Lung (tissue), 12 donors: ENCODE results near the gene BFSP1. TPM values are rescaled to one million over a fixed set of nuclear protein-coding genes. Genes with fewer than 3 reads are reported as not detected.

Experiments used
- ATAC-seq: fragments of 200-7000 bp; cut with Tn5 transposase; one replicate; pipeline ENCODE4 v1.9.1; 2020; ENCODE audit warnings: moderate number of reproducible peaks; ENCODE audit not compliant: insufficient read depth, low FRiP score
- DNase-seq, 3 donors: peaks; one replicate each; pipeline ENCODE4 v3.0.0-alpha.2; 2013 to 2017
- H3K27ac ChIP-seq, 2 donors: one replicate each; pipeline ENCODE4 v1.5.1; 2013; ENCODE audit warnings: mild to moderate bottlenecking in 2 of 2, moderate library complexity in 2 of 2, control low read depth in 1 of 2, inconsistent platforms in 1 of 2, low read depth in 1 of 2, low read length in 1 of 2
- H3K27me3 ChIP-seq, 3 donors: one replicate each; pipeline ENCODE4 v1.5.1; 2013; ENCODE audit warnings: low read length in 2 of 3; ENCODE audit not compliant: control insufficient read depth in 3 of 3, insufficient read depth in 3 of 3
- H3K36me3 ChIP-seq, 4 donors: one replicate each; pipeline ENCODE4 v1.5.1; 2013; ENCODE audit warnings: low read length in 4 of 4, mild to moderate bottlenecking in 1 of 4, moderate library complexity in 1 of 4; ENCODE audit not compliant: control insufficient read depth in 4 of 4, insufficient read depth in 4 of 4
- H3K4me1 ChIP-seq, 5 donors: one replicate each; pipeline ENCODE4 v1.5.1; 2013; ENCODE audit warnings: low read length in 5 of 5, mild to moderate bottlenecking in 2 of 5, moderate library complexity in 1 of 5; ENCODE audit not compliant: control insufficient read depth in 5 of 5, insufficient read depth in 5 of 5
- H3K4me3 ChIP-seq: one replicate; pipeline ENCODE4 v1.5.1; 2013; ENCODE audit warnings: mild to moderate bottlenecking, control low read depth, moderate library complexity
- H3K9ac ChIP-seq, 2 donors: one replicate each; pipeline ENCODE4 v1.5.1; 2013; ENCODE audit warnings: low read length in 2 of 2, control low read depth in 1 of 2; ENCODE audit not compliant: insufficient read depth in 1 of 2
- H3K9me3 ChIP-seq, 4 donors: one replicate each; pipeline ENCODE4 v1.5.1; 2013; ENCODE audit warnings: low read length in 3 of 4, mild to moderate bottlenecking in 1 of 4, moderate library complexity in 1 of 4; ENCODE audit not compliant: control insufficient read depth in 4 of 4, insufficient read depth in 3 of 4
- CTCF ChIP-seq: IDR thresholded peaks from 2 replicates; pipeline ENCODE4 v1.5.1; 2012; ENCODE audit warnings: mild to moderate bottlenecking; ENCODE audit errors: control extremely low read depth, extremely low read depth
- WGBS, 2 donors: extraction: QIAGEN DNeasy Blood & Tissue Kit; methylation state at CpG; one replicate each; pipeline ENCODE4 v1.1.7; 2013; 5-methylcytosine and 5-hydroxymethylcytosine counted together
- polyA plus RNA-seq, 2 donors: library from polyadenylated mRNA; stranded (reverse); fragments of 200-250 nt; gene quantifications; one replicate each; pipeline ENCODE4 v1.2.1, GENCODE V29; 2013
- total RNA-seq, 2 donors: library from RNA; depleted of rRNA in 1 of 2; stranded (reverse); fragments of >200 nt in 1 of 2; gene quantifications; one replicate each; pipeline ENCODE4 v1.2.1, GENCODE V29; 2014 to 2021
- donor health status: control.
- donor health status: control.
- donor health status: Bipolar disorder and iron deficiency.
- donor health status: healthy.
- donor health status: DM: yes; HTN: yes; CAD: no.

BFSP1 gene
- total and polyA plus RNA-seq, 4 donors: 0.65 to 2.8 (median 1.8) TPM

GRCh38 chr20:17576215-17576614 is 45.0 kb upstream of the BFSP1 start:
- H3K27ac ChIP-seq: peak overlapping the region in 1 of 2 donors; percentile 52
- DNase-seq (no peak), ATAC-seq (no peak)
- H3K9ac ChIP-seq: no peak overlapping the region
- peaks cover 8 to 35% (median 19%) of the 10 kb centered on the region in 5 donors for H3K4me1 ChIP-seq
- no peak for TF ChIP-seq CTCF
- H3K27me3 ChIP-seq: no peaks in the 10 kb centered on the region
- H3K9me3 ChIP-seq: no peaks in the 10 kb centered on the region
- peaks cover 0 to 8% (median 4%) of the 10 kb centered on the region in 4 donors for H3K36me3 ChIP-seq
- WGBS, 2 donors: 57 to 78% methylated on average over 8 of the region's 8 CpGs
- no peak overlapping the region for H3K4me3 ChIP-seq

GRCh38 chr20:17573463-17573862 is 42.3 kb upstream of the BFSP1 start:
- H3K27me3 ChIP-seq: no peaks in the 10 kb centered on the region
- H3K27ac ChIP-seq: no peak overlapping the region
- DNase-seq: peak in 2 of 3 donors; percentile 76 to 88
- H3K4me3 ChIP-seq: no peak overlapping the region
- no peak for ATAC-seq
- H3K9ac ChIP-seq: no peak overlapping the region
- no peak for TF ChIP-seq CTCF
- peaks cover 0 to 3% (median 0%) of the 10 kb centered on the region in 4 donors for H3K36me3 ChIP-seq
- 67 to 84% methylated on average over 3 of the region's 3 CpGs for WGBS, 2 donors
- peaks cover 5 to 44% (median 12%) of the 10 kb centered on the region in 5 donors for H3K4me1 ChIP-seq
- H3K9me3 ChIP-seq: no peaks in the 10 kb centered on the region

- WGBS, 2 donors: 47 to 65% methylated on average over 7 of the region's 7 CpGs
- peaks cover 8 to 47% (median 19%) of the 10 kb centered on the region in 5 donors for H3K4me1 ChIP-seq
Measured at GRCh38 chr20:17572034-17572638, 41.0 kb upstream of the BFSP1 start.

More at GRCh38 chr20:17572034-17572638, 41.0 kb upstream of the BFSP1 start:
- H3K27ac ChIP-seq: peak overlapping the region in 1 of 2 donors; percentile 84
- H3K4me3 ChIP-seq: peak overlapping the region; percentile 13
- H3K9me3 ChIP-seq: no peaks in the 10 kb centered on the region
- ATAC-seq (no peak), DNase-seq (no peak)
- H3K27me3 ChIP-seq: no peaks in the 10 kb centered on the region
- no peak for TF ChIP-seq CTCF
- peak overlapping the region; percentile 39 to 50 for H3K9ac ChIP-seq
- H3K36me3 ChIP-seq: peaks cover 0 to 3% (median 0%) of the 10 kb centered on the region in 4 donors
